D721Med (cell line): ENCODE data around the gene RARB.

Experiments used
- DNase-seq: peaks from one replicate; pipeline ENCODE4 v3.0.0; 2011; ENCODE audit warnings: low spot score; ENCODE audit not compliant: insufficient read length
- FAIRE-seq: peaks from 2 replicates; lab custom pipeline; 2011; peaks lifted over from hg19 to GRCh38; lab: Jason Lieb, UNC
- TF ChIP-seq, protein P1 (sequence below): IDR thresholded peaks from 2 replicates; pipeline ENCODE4 v1.5.1; 2012; ENCODE audit warnings: mild to moderate bottlenecking, control low read depth; ENCODE audit not compliant: insufficient read depth; ENCODE audit errors: missing control alignments

The RARB gene

DNA sequence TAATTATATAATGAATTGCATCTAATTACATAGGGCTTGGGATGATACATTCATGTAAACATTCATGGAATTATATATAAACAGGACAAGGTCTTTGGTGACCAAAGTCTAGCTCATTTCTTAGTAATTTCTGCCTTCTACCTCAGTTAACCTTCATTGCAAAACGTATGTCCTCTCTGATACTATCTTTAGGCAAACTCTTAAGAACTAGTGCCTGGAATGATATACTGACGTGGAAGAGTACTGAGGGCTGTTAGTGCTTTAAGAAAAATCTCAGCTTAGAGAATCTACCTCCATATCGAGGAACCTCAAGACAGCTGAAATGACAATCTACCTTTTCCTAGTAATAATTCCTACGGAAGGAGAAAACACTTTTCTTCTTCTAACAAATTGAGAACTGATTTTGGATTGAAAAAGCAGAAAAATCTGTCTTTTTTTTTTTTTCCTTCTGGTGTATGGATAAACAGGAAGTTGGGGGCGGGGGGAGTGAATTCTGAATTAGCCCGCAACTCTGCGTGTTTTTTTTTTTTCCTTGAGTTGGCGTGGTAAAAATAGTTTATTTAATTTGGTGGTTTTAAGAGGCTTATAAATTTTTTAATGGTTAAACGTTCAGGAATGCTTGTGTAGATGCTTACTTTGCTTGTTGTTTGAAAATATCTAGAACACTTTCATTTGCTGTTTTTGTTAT, 43.2 kb downstream of the RARB start:
- TF ChIP-seq, protein P1, sequence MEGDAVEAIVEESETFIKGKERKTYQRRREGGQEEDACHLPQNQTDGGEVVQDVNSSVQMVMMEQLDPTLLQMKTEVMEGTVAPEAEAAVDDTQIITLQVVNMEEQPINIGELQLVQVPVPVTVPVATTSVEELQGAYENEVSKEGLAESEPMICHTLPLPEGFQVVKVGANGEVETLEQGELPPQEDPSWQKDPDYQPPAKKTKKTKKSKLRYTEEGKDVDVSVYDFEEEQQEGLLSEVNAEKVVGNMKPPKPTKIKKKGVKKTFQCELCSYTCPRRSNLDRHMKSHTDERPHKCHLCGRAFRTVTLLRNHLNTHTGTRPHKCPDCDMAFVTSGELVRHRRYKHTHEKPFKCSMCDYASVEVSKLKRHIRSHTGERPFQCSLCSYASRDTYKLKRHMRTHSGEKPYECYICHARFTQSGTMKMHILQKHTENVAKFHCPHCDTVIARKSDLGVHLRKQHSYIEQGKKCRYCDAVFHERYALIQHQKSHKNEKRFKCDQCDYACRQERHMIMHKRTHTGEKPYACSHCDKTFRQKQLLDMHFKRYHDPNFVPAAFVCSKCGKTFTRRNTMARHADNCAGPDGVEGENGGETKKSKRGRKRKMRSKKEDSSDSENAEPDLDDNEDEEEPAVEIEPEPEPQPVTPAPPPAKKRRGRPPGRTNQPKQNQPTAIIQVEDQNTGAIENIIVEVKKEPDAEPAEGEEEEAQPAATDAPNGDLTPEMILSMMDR = no peak
- no peak for DNase-seq
- FAIRE-seq = no peak

DNA sequence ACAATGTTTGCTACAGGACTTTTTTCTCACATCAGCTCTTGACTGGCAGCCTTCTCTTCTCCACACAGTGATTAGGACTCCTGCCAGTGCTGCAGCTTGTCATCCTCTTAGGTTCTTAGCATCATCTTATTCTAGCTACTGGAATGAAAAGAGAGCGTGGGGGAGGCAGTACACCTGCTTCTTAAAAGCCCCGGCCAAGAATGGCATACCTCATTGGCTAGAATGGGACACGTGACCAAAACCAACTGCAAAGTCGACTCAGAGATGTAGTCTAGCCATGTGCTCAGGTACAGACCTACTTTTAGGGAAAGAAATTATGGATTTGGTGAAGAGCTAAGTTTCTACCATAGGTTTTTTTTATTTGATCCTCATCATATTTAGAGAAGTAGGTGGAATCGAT, 44.1 kb downstream of the RARB start:
- DNase-seq = no peak
- FAIRE-seq = no peak

DNA sequence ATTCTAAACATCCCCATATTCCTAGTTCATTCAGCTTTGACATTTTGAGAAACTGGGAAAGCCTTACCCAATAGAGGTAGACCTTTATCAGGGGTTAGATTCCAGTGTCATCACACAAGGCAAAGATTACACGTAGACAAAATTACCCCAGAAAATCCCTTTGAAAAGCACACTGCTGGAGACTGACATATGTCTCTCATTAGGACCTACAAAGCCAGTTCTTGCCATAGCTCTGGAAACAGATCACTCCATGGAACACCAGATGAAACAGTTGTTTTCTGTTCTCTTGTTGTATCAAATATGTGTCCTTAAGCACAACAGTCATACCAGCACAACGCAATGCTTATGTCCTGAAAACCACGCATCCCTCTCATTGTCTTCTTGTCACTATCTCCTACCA, 44.7 kb downstream of the RARB start:
- DNase-seq (no peak), FAIRE-seq (no peak)
- TF ChIP-seq, protein P1 = no peak

More for the DNA sequence above, 44.1 kb downstream of the RARB start:
- TF ChIP-seq, protein P1 = no peak

DNA sequence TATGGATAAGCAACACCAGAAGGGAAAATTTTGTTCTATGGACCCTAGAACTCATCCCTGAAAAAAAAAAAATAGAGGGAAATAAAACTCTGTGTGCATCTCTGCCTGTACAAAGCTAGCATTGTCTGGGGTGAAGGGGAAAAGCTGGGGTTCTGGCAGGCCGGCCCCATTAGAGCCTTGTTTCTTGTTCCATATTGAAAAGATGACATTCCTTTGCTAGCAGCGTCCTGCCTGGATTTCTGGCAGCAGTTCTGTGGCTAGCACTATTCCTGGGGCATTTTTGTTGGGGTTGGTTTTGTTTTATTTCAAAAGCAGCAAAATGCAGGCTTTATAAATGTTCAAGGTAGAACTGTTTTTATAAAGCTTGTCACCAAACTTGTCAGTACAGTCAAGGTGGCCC, 45.2 kb downstream of the RARB start:
- no peak for FAIRE-seq
- no peak for DNase-seq
- TF ChIP-seq, protein P1 = no peak

DNA sequence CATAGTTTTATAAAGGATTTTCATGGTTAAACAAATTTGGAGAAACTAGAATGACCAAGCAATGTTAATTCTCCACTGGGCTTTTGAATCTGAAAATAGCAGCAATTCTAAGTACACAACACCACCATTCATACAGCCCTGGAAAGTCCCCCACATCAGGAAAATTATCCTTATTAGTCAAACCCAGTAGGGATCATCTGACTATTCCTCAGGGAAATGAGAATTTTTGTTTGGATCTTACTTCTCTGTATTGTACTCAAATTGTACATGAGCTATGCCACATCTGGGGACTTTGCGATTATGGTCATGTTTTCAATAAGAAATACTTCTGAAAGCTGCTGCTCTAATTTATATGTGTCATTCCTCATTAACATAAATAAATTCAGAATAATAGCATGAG, 46.0 kb downstream of the RARB start:
- TF ChIP-seq, protein P1 = no peak

DNA sequence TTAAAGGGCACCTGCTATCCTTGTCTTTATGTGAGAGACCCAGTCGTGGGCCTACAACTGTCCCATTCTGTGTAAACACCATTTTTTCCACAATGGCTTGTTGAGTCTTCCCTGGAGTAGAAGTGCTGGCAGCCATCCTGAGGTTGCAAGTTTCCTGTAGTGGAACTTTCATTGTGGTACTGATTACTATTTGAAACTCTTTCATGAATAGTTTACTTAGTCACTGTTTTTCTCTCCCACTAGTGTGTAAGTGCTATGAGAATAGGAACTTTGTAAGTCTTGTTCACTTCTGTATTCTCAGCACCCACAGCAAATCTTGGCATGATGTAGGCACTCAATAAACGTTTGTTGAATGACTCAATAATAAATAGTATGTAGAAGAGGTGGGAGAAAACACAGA, 48.6 kb downstream of the RARB start:
- FAIRE-seq (no peak), DNase-seq (no peak)
- TF ChIP-seq, protein P1 = no peak

More for the DNA sequence above, 46.0 kb downstream of the RARB start:
- FAIRE-seq = no peak
- no peak for DNase-seq

DNA sequence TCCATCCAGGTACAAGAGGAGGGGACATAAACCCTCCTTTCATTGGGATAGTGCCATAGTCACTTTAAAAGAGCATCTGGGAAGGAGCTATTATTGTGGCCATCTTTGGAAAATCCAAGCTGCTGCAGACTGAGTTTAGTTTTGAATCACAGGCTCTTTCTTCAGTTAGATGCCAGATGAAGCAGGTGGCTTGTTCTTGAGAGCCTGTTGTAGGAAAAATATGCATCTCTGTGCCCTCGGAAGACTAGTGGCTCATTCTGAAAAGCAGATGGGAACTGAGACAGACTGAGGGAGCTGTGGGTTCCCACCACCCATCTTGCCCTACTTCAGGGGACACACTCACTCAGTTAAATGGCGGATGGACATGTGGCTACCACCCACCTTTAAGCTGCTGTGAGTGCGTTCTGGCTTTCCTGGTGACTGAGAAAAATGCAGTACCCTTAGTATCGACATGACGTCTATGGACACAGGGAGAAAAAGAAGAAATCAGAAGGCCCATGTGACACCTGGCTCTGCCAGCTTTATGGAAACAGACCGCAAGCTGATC, 50.2 kb downstream of the RARB start:
- TF ChIP-seq, protein P1 = no peak
- no peak for FAIRE-seq
- DNase-seq = no peak
